ENCODE results near the gene CD22. TPM values are rescaled to one million over a fixed set of nuclear protein-coding genes. Genes with fewer than 3 reads are reported as not detected.

CD22 gene
- polyA plus RNA-seq (0.06 to 0.42 TPM (median 0.26 TPM) in 3 replicates), polyA minus RNA-seq (0.74 TPM in 1 of 3 replicates, not detected in the others)
- not detected for polyA plus RNA-seq (2011; ENCODE audit: low read depth)
- polyA plus RNA-seq (2011; cell fraction: cytosol; rRNA removed): 0.25 TPM in 1 of 2 replicates, not detected in the other
- 0.10 and 0.27 TPM in 2 replicates for polyA plus RNA-seq (2011; cell fraction: nucleus; rRNA removed)
- polyA plus RNA-seq (2012; ENCODE audit: low replicate concordance): 0.15 TPM in 1 of 2 replicates, not detected in the other
- not detected for polyA minus RNA-seq (2011; cell fraction: cytosol; rRNA and poly(A)+ RNA removed)
- 1.3 TPM in 1 of 2 replicates, not detected in the other for polyA minus RNA-seq (2011; cell fraction: nucleus; rRNA and poly(A)+ RNA removed)

DNA sequence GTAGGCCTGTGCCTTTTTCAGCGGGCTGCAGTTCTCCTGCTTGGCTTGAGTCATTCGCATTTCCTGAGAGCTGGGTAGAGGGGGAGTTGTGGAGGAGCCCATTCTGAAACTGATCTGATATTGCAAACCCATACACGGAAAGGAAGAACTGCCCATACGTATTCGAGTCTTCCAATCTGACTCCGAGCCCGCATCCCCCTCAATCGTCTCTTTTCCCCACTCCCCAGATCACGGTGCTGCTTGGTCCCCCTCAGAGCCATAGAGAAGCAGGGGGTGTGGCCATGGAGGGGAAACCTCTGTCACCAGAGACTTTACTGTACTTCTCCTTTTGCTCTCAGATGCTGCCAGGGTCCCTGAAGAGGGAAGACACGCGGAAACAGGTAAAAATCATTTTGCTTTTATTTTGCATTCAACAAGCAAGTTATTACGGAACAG is at the start of gene CD22:
Gene CD22 (plus strand): TSS at position 337 of the 435 bp plus-strand sequence. CDS start 2,854 bp downstream, outside the sequence.
- Histone ChIP-seq H3K27me3 (ENCODE audit: control insufficient read depth, extremely low read depth, insufficient read depth, low read length) (peaks cover 5% of the 10 kb centered on the region), H4K20me1 (ENCODE audit: control insufficient read depth, extremely low read depth, insufficient read depth, low read length) (no peaks in the 10 kb centered on the region), H3K27ac (ENCODE audit: control insufficient read depth, insufficient read depth, low read length) (no peak within 1 kb of the TSS), H3K36me3 (ENCODE audit: control insufficient read depth in 2 of 2, extremely low read depth in 1 of 2, insufficient read depth in 2 of 2, low read length in 2 of 2) (no peaks in the 10 kb centered on the region), H3K4me1 (ENCODE audit: control insufficient read depth, extremely low read depth, insufficient read depth, low read length) (no peaks in the 10 kb centered on the region), H3K79me2 (ENCODE audit: control insufficient read depth, insufficient read depth, low read length) (no peaks in the 10 kb centered on the region), H3K4me2 (ENCODE audit: control insufficient read depth, extremely low read depth, insufficient read depth, low read depth, low read length) (no peak within 1 kb of the TSS), H2AFZ (ENCODE audit: control insufficient read depth, low read length) (no peak within 1 kb of the TSS), H3K9ac (ENCODE audit: control insufficient read depth, extremely low read depth, insufficient read depth, low read length) (no peak within 1 kb of the TSS), H3K4me3 (ENCODE audit: control insufficient read depth in 2 of 3, extremely low read depth in 1 of 3, insufficient read depth in 2 of 3, low read depth in 1 of 3, low read length in 3 of 3) (no peak within 1 kb of the TSS), H3K9me1 (ENCODE audit: control insufficient read depth, extremely low read depth, insufficient read depth, low read length) (no peaks in the 10 kb centered on the region), H3K9me3 (ENCODE audit: control insufficient read depth, low read depth, low read length) (no peaks in the 10 kb centered on the region)
- dilution Hi-C loops (cut with MboI; ENCODE audit: extremely low pct_ligation_motif_present, low sequenced_read_pairs): no loop called here
- FAIRE-seq (no peak), DNase-seq (ENCODE audit: low read depth, low spot score) (no peak)
- no peak for TF ChIP-seq EZH2 (IDR thresholded peaks at IDR 0.05; ENCODE audit: low read length)
- TF ChIP-seq, protein P1, sequence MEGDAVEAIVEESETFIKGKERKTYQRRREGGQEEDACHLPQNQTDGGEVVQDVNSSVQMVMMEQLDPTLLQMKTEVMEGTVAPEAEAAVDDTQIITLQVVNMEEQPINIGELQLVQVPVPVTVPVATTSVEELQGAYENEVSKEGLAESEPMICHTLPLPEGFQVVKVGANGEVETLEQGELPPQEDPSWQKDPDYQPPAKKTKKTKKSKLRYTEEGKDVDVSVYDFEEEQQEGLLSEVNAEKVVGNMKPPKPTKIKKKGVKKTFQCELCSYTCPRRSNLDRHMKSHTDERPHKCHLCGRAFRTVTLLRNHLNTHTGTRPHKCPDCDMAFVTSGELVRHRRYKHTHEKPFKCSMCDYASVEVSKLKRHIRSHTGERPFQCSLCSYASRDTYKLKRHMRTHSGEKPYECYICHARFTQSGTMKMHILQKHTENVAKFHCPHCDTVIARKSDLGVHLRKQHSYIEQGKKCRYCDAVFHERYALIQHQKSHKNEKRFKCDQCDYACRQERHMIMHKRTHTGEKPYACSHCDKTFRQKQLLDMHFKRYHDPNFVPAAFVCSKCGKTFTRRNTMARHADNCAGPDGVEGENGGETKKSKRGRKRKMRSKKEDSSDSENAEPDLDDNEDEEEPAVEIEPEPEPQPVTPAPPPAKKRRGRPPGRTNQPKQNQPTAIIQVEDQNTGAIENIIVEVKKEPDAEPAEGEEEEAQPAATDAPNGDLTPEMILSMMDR (optimal IDR thresholded peaks at IDR 0.05 in 1 of 3, IDR thresholded peaks at IDR 0.05 in 1 of 3, conservative IDR thresholded peaks at IDR 0.05 in 1 of 3; ENCODE audit: extremely low read depth in 1 of 3, insufficient read depth in 2 of 3, low read length in 3 of 3): no peak

DNA sequence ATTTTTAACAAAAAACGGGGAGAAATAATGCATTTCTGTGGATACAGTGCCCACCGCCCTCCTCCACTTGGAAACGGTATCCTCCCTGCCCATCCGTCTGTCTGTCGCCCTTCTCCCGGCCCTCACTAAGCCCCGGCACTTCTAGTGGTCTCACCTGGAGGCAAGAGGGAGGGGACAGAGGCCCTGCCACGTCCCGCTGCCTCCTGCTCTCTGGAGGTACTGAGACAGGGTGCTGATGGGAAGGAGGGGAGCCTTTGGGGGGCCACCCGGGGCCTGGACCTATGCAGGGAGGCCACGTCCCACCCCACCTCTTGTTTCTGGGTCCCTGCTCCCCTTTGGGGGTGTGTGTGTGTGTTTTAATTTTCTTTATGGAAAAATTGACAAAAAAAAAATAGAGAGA is 49.6 kb upstream of the CD22 start:
- Histone ChIP-seq H3K4me3 (ENCODE audit: control insufficient read depth in 2 of 3, extremely low read depth in 1 of 3, insufficient read depth in 2 of 3, low read depth in 1 of 3, low read length in 3 of 3) (no peak overlapping the region), H3K9ac (ENCODE audit: control insufficient read depth, extremely low read depth, insufficient read depth, low read length) (no peak overlapping the region), H2AFZ (ENCODE audit: control insufficient read depth, low read length) (no peak overlapping the region), H3K27me3 (ENCODE audit: control insufficient read depth, extremely low read depth, insufficient read depth, low read length) (peaks cover 18% of the 10 kb centered on the region), H3K79me2 (ENCODE audit: control insufficient read depth, insufficient read depth, low read length) (no peaks in the 10 kb centered on the region), H4K20me1 (ENCODE audit: control insufficient read depth, extremely low read depth, insufficient read depth, low read length) (no peaks in the 10 kb centered on the region), H3K4me2 (ENCODE audit: control insufficient read depth, extremely low read depth, insufficient read depth, low read depth, low read length) (no peak overlapping the region), H3K36me3 (ENCODE audit: control insufficient read depth in 2 of 2, extremely low read depth in 1 of 2, insufficient read depth in 2 of 2, low read length in 2 of 2) (peaks cover 4 to 12% of the 10 kb centered on the region in 2 experiments), H3K9me3 (ENCODE audit: control insufficient read depth, low read depth, low read length) (no peaks in the 10 kb centered on the region), H3K4me1 (ENCODE audit: control insufficient read depth, extremely low read depth, insufficient read depth, low read length) (peaks cover 7% of the 10 kb centered on the region), H3K27ac (ENCODE audit: control insufficient read depth, insufficient read depth, low read length) (no peak overlapping the region), H3K9me1 (ENCODE audit: control insufficient read depth, extremely low read depth, insufficient read depth, low read length) (no peaks in the 10 kb centered on the region)
- FAIRE-seq (no peak), DNase-seq (ENCODE audit: low read depth, low spot score) (no peak)
- TF ChIP-seq, protein P1 (optimal IDR thresholded peaks at IDR 0.05 in 1 of 3, IDR thresholded peaks at IDR 0.05 in 1 of 3, conservative IDR thresholded peaks at IDR 0.05 in 1 of 3; ENCODE audit: extremely low read depth in 1 of 3, insufficient read depth in 2 of 3, low read length in 3 of 3): no peak
- no peak for TF ChIP-seq EZH2 (IDR thresholded peaks at IDR 0.05; ENCODE audit: low read length)
- dilution Hi-C loops (cut with MboI; ENCODE audit: extremely low pct_ligation_motif_present, low sequenced_read_pairs): no loop called here

Measured in keratinocyte (primary cell).